HepG2 (cell line): ENCODE data around the gene SPTB. TPM values are rescaled to one million over a fixed set of nuclear protein-coding genes. Genes with fewer than 3 reads are reported as not detected.

ENCODE experiments used
- ATAC-seq: fragments of 200-7000 bp; cut with Tn5 transposase; 3 replicates; pipeline ENCODE4 v1.9.1; 2020; ENCODE audit warnings: mild to moderate bottlenecking, moderate library complexity
- BruUV-seq: library from RNA; stranded (reverse); fragments of 400-500 nt; replicated peaks from 2 replicates; lab custom pipeline; 2021; lab: Mats Ljungman, UMichigan
- CTCF ChIA-PET: fragments of 300-600 bp; formaldehyde crosslinking; extraction: SDS; loops from one replicate; lab custom pipeline; 2021; ENCODE audit warnings: low total read pairs, inconsistent platforms, low intra/inter-chr PET ratio; lab: Yijun Ruan, JAX
- POLR2A ChIA-PET: fragments of 350-600 bp; sonication (Branson Sonifier 250); formaldehyde crosslinking; loops from one replicate; lab custom pipeline; 2020; ENCODE audit warnings: antibody characterized with exemption, inconsistent platforms; lab: Yijun Ruan, JAX
- DNase-seq: peaks from one replicate; pipeline ENCODE4 v3.0.0-alpha.2; 2015; ENCODE audit warnings: low spot score
- FAIRE-seq: peaks from 3 replicates; lab custom pipeline; 2011; peaks lifted over from hg19 to GRCh38; lab: Jason Lieb, UNC
- H2AFZ ChIP-seq: one replicate; pipeline ENCODE4 v1.6.1; 2011; ENCODE audit warnings: low read length, inconsistent platforms
- H3K27ac ChIP-seq: fragments of 300-600 bp; 3 replicates; pipeline ENCODE4 v1.8.0; 2011; ENCODE audit warnings: mixed run types, mild to moderate bottlenecking, mixed read lengths, low read length, inconsistent platforms; ENCODE audit not compliant: insufficient read depth; ENCODE audit errors: extremely low read length
- H3K27me3 ChIP-seq, 2 experiments: fragments of 200-600 bp in 1 of 2; 2 replicates in 1 of 2; 3 replicates in 1 of 2; pipeline versions ENCODE4 v1.6.0 to v1.8.0; 2011; ENCODE audit warnings: low read length in 2 of 2, mild to moderate bottlenecking in 2 of 2, moderate library complexity in 2 of 2, inconsistent platforms in 1 of 2; ENCODE audit not compliant: insufficient read depth in 2 of 2, control insufficient read depth in 1 of 2
- H3K36me3 ChIP-seq, 2 experiments: fragments of 200-600 bp in 1 of 2; replicated peaks in 1 of 2; 2 replicates in 1 of 2; 3 replicates in 1 of 2; pipeline versions ENCODE4 v1.5.1 to v1.8.0; 2011; ENCODE audit warnings: low read length in 2 of 2, inconsistent platforms in 1 of 2; ENCODE audit not compliant: insufficient read depth in 2 of 2, control insufficient read depth in 1 of 2
- H3K4me1 ChIP-seq: 2 replicates; pipeline ENCODE4 v1.5.1; 2012; ENCODE audit warnings: low read length, inconsistent platforms; ENCODE audit not compliant: insufficient read depth
- H3K4me2 ChIP-seq: 2 replicates; pipeline ENCODE4 v1.6.0; 2011; ENCODE audit warnings: low read depth, low read length, inconsistent platforms
- H3K4me3 ChIP-seq, 3 experiments: fragments of 200-600 bp in 1 of 3; sonication (generic), shearing (Covaris generic) in 1 of 3; replicated peaks in 1 of 3; 2 replicates each; pipeline ENCODE4 v1.5.1; 2011 to 2016; ENCODE audit warnings: low read length in 3 of 3, inconsistent platforms in 2 of 3, low read depth in 2 of 3, mild to moderate bottlenecking in 2 of 3, control low read depth in 1 of 3, mixed read lengths in 1 of 3; ENCODE audit not compliant: insufficient read depth in 1 of 3
- H3K79me2 ChIP-seq: one replicate; pipeline ENCODE4 v1.6.1; 2011; ENCODE audit warnings: low read length, inconsistent platforms; ENCODE audit not compliant: insufficient read depth
- H3K9ac ChIP-seq: 2 replicates; pipeline ENCODE4 v1.6.0; 2011; ENCODE audit warnings: mild to moderate bottlenecking, low read depth, low read length, inconsistent platforms; ENCODE audit not compliant: insufficient read depth
- H3K9me3 ChIP-seq: 2 replicates; pipeline ENCODE4 v1.5.1; 2012; ENCODE audit warnings: mild to moderate bottlenecking, low read length
- H4K20me1 ChIP-seq: 2 replicates; pipeline ENCODE4 v1.6.0; 2011; ENCODE audit warnings: inconsistent platforms, mild to moderate bottlenecking, low read length, moderate library complexity; ENCODE audit not compliant: insufficient read depth
- EP300 ChIP-seq, 3 experiments: sonication (generic) in 1 of 3; formaldehyde crosslinking in 1 of 3; IDR thresholded peaks; 2 replicates each; pipeline versions ENCODE4 v1.5.1 to v1.6.1; 2011 to 2020; ENCODE audit warnings: low read depth in 2 of 3, low read length in 2 of 3, borderline replicate concordance in 1 of 3, improper control_type of control experiment in 1 of 3, mild to moderate bottlenecking in 1 of 3, missing genetic modification reagents in 1 of 3, moderate library complexity in 1 of 3
- MIXL1 ChIP-seq: IDR thresholded peaks from 2 replicates; pipeline ENCODE4 v1.6.1; 2016
- PAWR ChIP-seq: sonication (generic); formaldehyde crosslinking; IDR thresholded peaks from 2 replicates; pipeline ENCODE4 v1.4.0; 2020; ENCODE audit warnings: missing genetic modification reagents, mild to moderate bottlenecking, borderline replicate concordance
- PHF20 ChIP-seq: sonication (generic); formaldehyde crosslinking; IDR thresholded peaks from 2 replicates; pipeline ENCODE4 v1.5.0; 2020; ENCODE audit warnings: mild to moderate bottlenecking, missing genetic modification reagents
- TCF7L2 ChIP-seq: IDR thresholded peaks from 2 replicates; pipeline ENCODE4 v1.6.1; 2011; ENCODE audit warnings: mild to moderate bottlenecking, low read depth, low read length, moderate library complexity
- TRIM24 ChIP-seq: sonication (generic); formaldehyde crosslinking; IDR thresholded peaks from 2 replicates; pipeline ENCODE4 v1.8.0; 2022; ENCODE audit warnings: mild to moderate bottlenecking, missing genetic modification reagents
- ZNF331 ChIP-seq: sonication (generic); formaldehyde crosslinking; IDR thresholded peaks from 2 replicates; pipeline ENCODE4 v1.4.0; 2020; ENCODE audit warnings: missing genetic modification reagents
- ZNF431 ChIP-seq: sonication (generic); formaldehyde crosslinking; IDR thresholded peaks from 2 replicates; pipeline ENCODE4 v1.9.0; 2022; ENCODE audit warnings: missing genetic modification reagents, low read depth, mild to moderate bottlenecking, borderline replicate concordance
- ZNF589 ChIP-seq: sonication (generic); formaldehyde crosslinking; conservative IDR thresholded peaks from 2 replicates; pipeline ENCODE4 v1.8.0; 2022; ENCODE audit warnings: mild to moderate bottlenecking, moderate library complexity, missing genetic modification reagents
- WGBS: methylation state at CpG from one replicate; pipeline ENCODE4 v1.1.6; 2017; ENCODE audit warnings: low lambda C conversion rate; 5-methylcytosine and 5-hydroxymethylcytosine counted together
- in situ Hi-C: cut with HindIII; loops from 2 replicates; pipeline ENCODE4 v1.10.0; 2017; ENCODE audit warnings: low pct_unique_long_range_greater_than_20kb; ENCODE audit not compliant: extremely low pct_ligation_motif_present
- intact Hi-C: fragments of 100-400 bp; cut with micrococcal nuclease; formaldehyde crosslinking; loops from one replicate; pipeline ENCODE4 v1.10.0; 2022; ENCODE audit not compliant: unreplicated experiment
- polyA plus RNA-seq, 8 experiments: library from polyadenylated mRNA; depleted of rRNA in 3 of 8; stranded (reverse) in 7 of 8; unstranded in 1 of 8; fragments of >200 nt; fragmentation: Illumina TruSeq in 4 of 8; extraction: Trizol in 4 of 8; gene quantifications; 2 replicates each; pipeline versions ENCODE4 v1.2.1 to v1.2.3, GENCODE V29; 2011 to 2016; ENCODE audit warnings: low read depth in 4 of 8, missing spikeins in 1 of 8, mixed read lengths in 1 of 8; ENCODE audit not compliant: insufficient read depth in 1 of 8
- total RNA-seq, 5 experiments: library from RNA; depleted of rRNA; stranded (reverse); fragments of >200 nt; fragmentation: Illumina TruSeq; extraction: Trizol; gene quantifications; 2 replicates each; pipeline ENCODE4 v1.2.3, GENCODE V29; 2016; ENCODE audit warnings: low read depth in 1 of 5

Gene SPTB
- total and polyA plus RNA-seq, 2 of the 13 experiments (the other 11 are each of a cell fraction or from before 2014, with no cell fraction given), result 0.01 to 0.02 TPM

DNA sequence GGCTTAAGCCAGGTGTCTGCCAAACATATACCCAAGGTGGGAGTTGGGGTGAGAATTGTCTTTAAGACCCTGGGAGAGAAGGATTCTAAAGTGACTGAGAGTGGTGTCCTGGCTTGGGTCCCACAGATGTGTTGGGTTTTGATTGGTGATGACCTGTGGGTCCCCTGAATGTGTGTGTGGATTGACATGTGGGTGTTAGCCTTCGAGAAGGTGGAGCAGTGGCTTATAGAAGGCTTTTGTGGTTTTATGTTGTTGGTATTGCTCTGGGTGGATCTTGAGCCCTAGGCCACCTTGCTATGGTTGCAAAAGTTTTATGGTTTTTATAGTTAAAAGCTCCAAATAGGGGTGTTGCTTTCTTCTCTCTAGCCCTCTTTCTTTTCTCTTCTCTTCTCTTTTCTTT lies 145.8 kb downstream of the SPTB start (continued):
- TF ChIP-seq PAWR, result no peak
- no peak for TF ChIP-seq TCF7L2
- TF ChIP-seq ZNF431, result no peak
- no peak for TF ChIP-seq ZNF589 (CRISPR knock-in tag)
- no peak for TF ChIP-seq MIXL1 (CRISPR knock-in tag)
- TF ChIP-seq TRIM24 (CRISPR knock-in tag), result no peak
- TF ChIP-seq ZNF331 (CRISPR knock-in tag), result no peak

DNA sequence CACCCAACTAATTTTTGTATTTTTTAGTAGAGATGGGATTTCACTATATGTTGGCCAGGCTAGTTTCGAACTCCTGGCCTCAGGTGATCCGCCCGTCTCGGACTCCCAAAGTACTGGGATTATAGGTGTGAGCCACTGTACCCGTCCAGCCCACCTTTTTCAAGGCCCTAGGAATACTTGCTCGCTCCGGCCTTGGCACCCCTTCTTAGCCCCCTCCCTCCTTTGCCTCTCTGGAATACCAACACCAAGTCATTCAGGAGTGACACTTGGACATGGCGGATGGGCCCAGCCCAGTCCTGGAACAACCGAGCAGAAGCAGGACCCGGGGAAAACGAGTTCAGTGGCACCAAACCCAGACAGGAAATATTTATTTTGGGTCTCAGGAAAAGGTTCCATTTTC lies 146.4 kb downstream of the SPTB start:
- H3K9ac ChIP-seq, result no peak overlapping the region
- FAIRE-seq (no peak), ATAC-seq (no peak), DNase-seq (no peak)
- H3K27me3 ChIP-seq, result no peaks in the 10 kb centered on the region
- no peak overlapping the region for H3K4me2 ChIP-seq
- no peaks in the 10 kb centered on the region for H3K9me3 ChIP-seq
- H4K20me1 ChIP-seq, result no peaks in the 10 kb centered on the region
- ChIA-PET POLR2A (no interaction called here), CTCF (no interaction called here)
- 94% methylated on average over 11 of the region's 11 CpGs for WGBS
- no peak overlapping the region for H2AFZ ChIP-seq
- H3K4me1 ChIP-seq, result peaks cover 18% of the 10 kb centered on the region
- BruUV-seq, result no TSS peak
- no peak overlapping the region for H3K4me3 ChIP-seq
- H3K27ac ChIP-seq, result no peak overlapping the region
- TF ChIP-seq PHF20 (CRISPR knock-in tag), result no peak
- no peak for TF ChIP-seq EP300 (IDR thresholded peaks at IDR 0.05; ENCODE audit: low read depth in 2 of 2, low read length in 2 of 2)
- no peak for TF ChIP-seq EP300 (CRISPR knock-in tag; IDR thresholded peaks at IDR 0.05; ENCODE audit: borderline replicate concordance)
- in situ Hi-C loops (no loop called here), intact Hi-C loops (no loop called here)
- peaks cover 4 to 10% of the 10 kb centered on the region in 2 experiments; a peak in 3 of 5 replicates for H3K36me3 ChIP-seq
- no peaks in the 10 kb centered on the region for H3K79me2 ChIP-seq
